ENCODE results near the gene TAOK1.
A peak's percentile ranks its signal among the peaks of the same experiment; 100 is the strongest.

TAOK1 gene

GRCh38 chr17:29562615-29563014 lies 172.5 kb downstream of the TAOK1 start (continued):
- no peak for TF ChIP-seq ZNF394 (tag by site-specific recombination; IDR thresholded peaks at IDR 0.05; ENCODE audit: borderline replicate concordance)
- TF ChIP-seq ZNF777 (tag by site-specific recombination; IDR thresholded peaks at IDR 0.05; ENCODE audit: borderline replicate concordance): no peak
- TF ChIP-seq ZNF221 (tag by site-specific recombination; IDR thresholded peaks at IDR 0.05; ENCODE audit: borderline replicate concordance): no peak

GRCh38 chr17:29563816-29564215 lies 173.7 kb downstream of the TAOK1 start:
- Histone ChIP-seq H3K4me3 (ENCODE audit: low read depth, low read length) (no peak overlapping the region), H3K4me1 (ENCODE audit: control insufficient read depth, insufficient read depth, low read length) (peaks cover 8% of the 10 kb centered on the region; the same call in 1 of the 2 replicates), H3K27ac (ENCODE audit: extremely low read depth, low read depth, low read length) (no peak overlapping the region), H3K36me3 (ENCODE audit: control insufficient read depth in 2 of 2, insufficient read depth in 1 of 2, low read length in 2 of 2) (peaks cover 9 to 14% of the 10 kb centered on the region in 2 experiments), H3K9me3 (ENCODE audit: control insufficient read depth, insufficient read depth, low read depth, low read length) (no peaks in the 10 kb centered on the region)
- POLR2A ChIA-PET: no interaction called here
- CTCF ChIA-PET: interaction anchor here (0.7 to 1.9 kb wide), 2 partner anchors 20 to 28 kb away, joined by 3 to 10 read pairs; no protein-coding TSS in a partner anchor
- no peak for TF ChIP-seq ZNF707 (tag by site-specific recombination; IDR thresholded peaks at IDR 0.05)
- TF ChIP-seq ZNF626 (tag by site-specific recombination; IDR thresholded peaks at IDR 0.05): no peak
- TF ChIP-seq ZBTB26 (tag by site-specific recombination; optimal IDR thresholded peaks at IDR 0.05): no peak
- TF ChIP-seq ZNF514 (tag by site-specific recombination; IDR thresholded peaks at IDR 0.05): no peak
- no peak for TF ChIP-seq ZNF704 (tag by site-specific recombination; IDR thresholded peaks at IDR 0.05)
- no peak for TF ChIP-seq SP2 (tag by site-specific recombination; IDR thresholded peaks at IDR 0.05)
- no peak for TF ChIP-seq ZNF544 (tag by site-specific recombination; IDR thresholded peaks at IDR 0.05)
- TF ChIP-seq ZNF274 (IDR thresholded peaks at IDR 0.05; ENCODE audit: low read length): no peak
- TF ChIP-seq ZNF274 (tag by site-specific recombination; IDR thresholded peaks at IDR 0.05; ENCODE audit: borderline replicate concordance): no peak
- TF ChIP-seq YY1 (tag by site-specific recombination; IDR thresholded peaks at IDR 0.05): no peak
- no peak for TF ChIP-seq ZSCAN4 (tag by site-specific recombination; IDR thresholded peaks at IDR 0.05)
- no peak for TF ChIP-seq KLF1 (tag by site-specific recombination; IDR thresholded peaks at IDR 0.05)
- TF ChIP-seq, protein P1, sequence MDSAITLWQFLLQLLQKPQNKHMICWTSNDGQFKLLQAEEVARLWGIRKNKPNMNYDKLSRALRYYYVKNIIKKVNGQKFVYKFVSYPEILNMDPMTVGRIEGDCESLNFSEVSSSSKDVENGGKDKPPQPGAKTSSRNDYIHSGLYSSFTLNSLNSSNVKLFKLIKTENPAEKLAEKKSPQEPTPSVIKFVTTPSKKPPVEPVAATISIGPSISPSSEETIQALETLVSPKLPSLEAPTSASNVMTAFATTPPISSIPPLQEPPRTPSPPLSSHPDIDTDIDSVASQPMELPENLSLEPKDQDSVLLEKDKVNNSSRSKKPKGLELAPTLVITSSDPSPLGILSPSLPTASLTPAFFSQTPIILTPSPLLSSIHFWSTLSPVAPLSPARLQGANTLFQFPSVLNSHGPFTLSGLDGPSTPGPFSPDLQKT (IDR thresholded peaks at IDR 0.05; ENCODE audit: borderline replicate concordance, low read depth, low read length): no peak

DNA sequence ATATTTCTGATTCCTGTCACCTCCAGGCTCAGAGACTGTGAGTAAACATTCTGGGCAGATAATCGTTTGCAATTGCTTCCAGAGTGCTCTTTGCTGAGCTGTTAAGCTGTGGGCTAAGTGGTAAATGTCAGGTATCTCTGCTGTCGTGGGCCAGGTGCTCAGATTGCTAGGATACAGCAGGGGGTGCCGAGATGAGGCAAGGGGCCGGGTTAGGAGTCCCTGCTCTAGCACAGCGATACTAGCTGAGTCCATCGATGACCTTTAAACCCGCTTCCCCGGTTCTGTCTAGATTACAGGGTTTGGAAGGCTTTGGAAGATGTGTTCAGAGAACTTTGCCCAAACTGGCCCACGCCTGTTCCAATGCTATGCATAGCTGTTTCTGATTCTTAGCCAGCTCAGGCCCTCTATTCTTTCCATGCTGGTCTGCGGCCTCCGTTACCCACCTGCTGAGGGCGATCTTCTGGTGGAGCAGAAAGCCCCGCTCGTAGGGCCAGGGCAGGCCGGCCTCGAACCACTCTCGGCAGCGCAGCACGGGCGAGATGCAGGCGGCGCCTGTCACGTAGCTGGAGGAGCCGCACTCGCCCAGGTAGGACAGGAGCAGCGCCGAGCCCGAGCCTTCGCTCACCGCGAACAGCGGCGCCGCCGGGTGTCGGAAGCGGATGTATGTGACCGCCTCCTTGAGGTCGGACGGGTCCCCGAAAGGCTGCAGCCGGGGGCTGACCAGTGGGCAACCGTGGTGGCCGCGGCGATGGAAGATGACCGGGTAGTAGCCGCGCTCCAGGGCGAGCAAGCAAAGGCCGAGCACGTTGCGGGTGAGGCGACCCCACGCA lies 175.7 kb downstream of the TAOK1 start:
- Histone ChIP-seq H3K36me3 (ENCODE audit: control insufficient read depth in 2 of 2, insufficient read depth in 1 of 2, low read length in 2 of 2) (peaks cover 10 to 15% of the 10 kb centered on the region in 2 experiments), H3K9me3 (ENCODE audit: control insufficient read depth, insufficient read depth, low read depth, low read length) (no peaks in the 10 kb centered on the region), H3K4me3 (ENCODE audit: low read depth, low read length) (peak overlapping the region; percentile 44), H3K27ac (ENCODE audit: extremely low read depth, low read depth, low read length) (peak overlapping the region; percentile 87), H3K4me1 (ENCODE audit: control insufficient read depth, insufficient read depth, low read length) (peaks cover 13% of the 10 kb centered on the region)
- POLR2A ChIA-PET: interaction anchor here (1.0 to 4.6 kb wide), 4 partner anchors 9 to 442 kb away, joined by 3 to 28 read pairs (median 8); partner anchors contain the start of gene ANKRD13B
- CTCF ChIA-PET: interaction anchor here (0.6 to 4.6 kb wide), 8 partner anchors 26 to 528 kb away, joined by 3 to 29 read pairs (median 5); partner anchors contain the start of genes ANKRD13B and MYO18A
- TF ChIP-seq ZFP41 (tag by site-specific recombination; IDR thresholded peaks at IDR 0.05; ENCODE audit: borderline replicate concordance) (no peak), ZNF600 (tag by site-specific recombination; IDR thresholded peaks at IDR 0.05) (peak; percentile 55), ZBTB26 (tag by site-specific recombination; optimal IDR thresholded peaks at IDR 0.05) (no peak)
- TF ChIP-seq, protein P2, sequence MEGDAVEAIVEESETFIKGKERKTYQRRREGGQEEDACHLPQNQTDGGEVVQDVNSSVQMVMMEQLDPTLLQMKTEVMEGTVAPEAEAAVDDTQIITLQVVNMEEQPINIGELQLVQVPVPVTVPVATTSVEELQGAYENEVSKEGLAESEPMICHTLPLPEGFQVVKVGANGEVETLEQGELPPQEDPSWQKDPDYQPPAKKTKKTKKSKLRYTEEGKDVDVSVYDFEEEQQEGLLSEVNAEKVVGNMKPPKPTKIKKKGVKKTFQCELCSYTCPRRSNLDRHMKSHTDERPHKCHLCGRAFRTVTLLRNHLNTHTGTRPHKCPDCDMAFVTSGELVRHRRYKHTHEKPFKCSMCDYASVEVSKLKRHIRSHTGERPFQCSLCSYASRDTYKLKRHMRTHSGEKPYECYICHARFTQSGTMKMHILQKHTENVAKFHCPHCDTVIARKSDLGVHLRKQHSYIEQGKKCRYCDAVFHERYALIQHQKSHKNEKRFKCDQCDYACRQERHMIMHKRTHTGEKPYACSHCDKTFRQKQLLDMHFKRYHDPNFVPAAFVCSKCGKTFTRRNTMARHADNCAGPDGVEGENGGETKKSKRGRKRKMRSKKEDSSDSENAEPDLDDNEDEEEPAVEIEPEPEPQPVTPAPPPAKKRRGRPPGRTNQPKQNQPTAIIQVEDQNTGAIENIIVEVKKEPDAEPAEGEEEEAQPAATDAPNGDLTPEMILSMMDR (tag by site-specific recombination; IDR thresholded peaks at IDR 0.05): 0 out of 2 replicates have a peak, but pooled peaks have one; percentile 37

Data from HEK293 (cell line).